ENCODE measurements around the gene FAU. TPM values are rescaled to one million over a fixed set of nuclear protein-coding genes. Genes with fewer than 3 reads are reported as not detected.
"Not testable (repeated sequence)": the region's sequence is repeated elsewhere in the genome, so short reads cannot be mapped to it uniquely, and the experiment has no call there.

Gene FAU
- polyA plus RNA-seq, 12 donors: 680 to 974 (median 806) TPM; not detected in 1

- DNase-seq: no peak
Measured at GRCh38 chr11:65127473-65128181, 5.7 kb upstream of the FAU start.

- no peak for DNase-seq
Measured at GRCh38 chr11:65126624-65127274, 4.8 kb upstream of the FAU start.

GRCh38 chr11:65125197-65126056 lies 3.5 kb upstream of the FAU start:
- no peak for DNase-seq

- no peak for DNase-seq
Measured at GRCh38 chr11:65124480-65125196, 2.7 kb upstream of the FAU start.

- no peak for DNase-seq
Measured at GRCh38 chr11:65121447-65121864, 478 bp downstream of the FAU start.

- DNase-seq: no peak
Measured at GRCh38 chr11:65120831-65121230, 1.1 kb downstream of the FAU start.

GRCh38 chr11:65119670-65119995 lies 2.3 kb downstream of the FAU start:
- no peak for DNase-seq

GRCh38 chr11:65118891-65119669 lies 2.9 kb downstream of the FAU start:
- not testable (repeated sequence) for DNase-seq

GRCh38 chr11:65118097-65118837 lies 3.7 kb downstream of the FAU start:
- DNase-seq: no peak

GRCh38 chr11:65117206-65118096 lies 4.5 kb downstream of the FAU start, which contains the start of gene ZNHIT2:
TSS of gene ZNHIT2 (minus strand) at chr11:65117701. CDS start at chr11:65117653, 48 bp downstream.
- peak; percentile 100 for DNase-seq

- no peak for DNase-seq
Measured at GRCh38 chr11:65116370-65117205, 5.3 kb downstream of the FAU start.

GRCh38 chr11:65115361-65116082 lies 6.4 kb downstream of the FAU start:
- no peak for DNase-seq

GRCh38 chr11:65114538-65115171 lies 7.3 kb downstream of the FAU start:
- DNase-seq: no peak

GRCh38 chr11:65113839-65114238 lies 8.1 kb downstream of the FAU start:
- DNase-seq: no peak

- DNase-seq: no peak
Measured at GRCh38 chr11:65113361-65113756, 8.6 kb downstream of the FAU start.

GRCh38 chr11:65112546-65113360 lies 9.2 kb downstream of the FAU start:
- no peak for DNase-seq
